Fibroblast of lung (primary cell): ENCODE results near the gene PCSK5. TPM values are rescaled to one million over a fixed set of nuclear protein-coding genes. Genes with fewer than 3 reads are reported as not detected.

Source experiments
- DNase-seq, 2 donors: peaks; one replicate each; pipeline versions ENCODE4 v3.0.0 to v3.0.0-alpha.2; 2010; ENCODE audit warnings: low read depth in 2 of 2
- H2AFZ ChIP-seq: 2 replicates; pipeline ENCODE4 v1.5.1; 2012; ENCODE audit warnings: low read length, control low read depth, inconsistent platforms
- H3K27ac ChIP-seq: 2 replicates; pipeline ENCODE4 v1.5.1; 2011; ENCODE audit warnings: low read length, control low read depth; ENCODE audit not compliant: insufficient read depth
- H3K27me3 ChIP-seq: 2 replicates; pipeline ENCODE4 v1.5.1; 2011; ENCODE audit warnings: mild to moderate bottlenecking, low read length; ENCODE audit not compliant: control insufficient read depth, insufficient read depth
- H3K36me3 ChIP-seq: 2 replicates; pipeline ENCODE4 v1.5.1; 2011; ENCODE audit warnings: low read length; ENCODE audit not compliant: control insufficient read depth, insufficient read depth
- H3K4me1 ChIP-seq: 2 replicates; pipeline ENCODE4 v1.5.1; 2011; ENCODE audit warnings: low read length; ENCODE audit not compliant: control insufficient read depth, insufficient read depth; ENCODE audit errors: extremely low read depth
- H3K4me2 ChIP-seq: 2 replicates; pipeline ENCODE4 v1.5.1; 2011; ENCODE audit warnings: low read length, control low read depth; ENCODE audit not compliant: insufficient read depth; ENCODE audit errors: extremely low read depth
- H3K4me3 ChIP-seq, 4 experiments: fragments of 200-600 bp in 1 of 4; sonication (generic) in 1 of 4; replicated peaks in 1 of 4; 2 replicates each; pipeline ENCODE4 v1.5.1; 2011 to 2016; ENCODE audit warnings: low read length in 4 of 4, low read depth in 3 of 4, mild to moderate bottlenecking in 3 of 4, control low read depth in 2 of 4, inconsistent platforms in 1 of 4, mixed read lengths in 1 of 4; ENCODE audit not compliant: insufficient read depth in 1 of 4; ENCODE audit errors: control extremely low read depth in 1 of 4
- H3K79me2 ChIP-seq: 2 replicates; pipeline ENCODE4 v1.5.1; 2012; ENCODE audit warnings: mild to moderate bottlenecking, low read length, inconsistent platforms; ENCODE audit not compliant: control insufficient read depth, insufficient read depth
- H3K9ac ChIP-seq: 2 replicates; pipeline ENCODE4 v1.5.1; 2011; ENCODE audit warnings: mild to moderate bottlenecking, low read length, control low read depth; ENCODE audit not compliant: insufficient read depth
- H3K9me3 ChIP-seq: 2 replicates; pipeline ENCODE4 v1.5.1; 2012; ENCODE audit warnings: low read depth, low read length; ENCODE audit not compliant: control insufficient read depth, insufficient read depth
- H4K20me1 ChIP-seq: 2 replicates; pipeline ENCODE4 v1.5.1; 2011; ENCODE audit warnings: low read length; ENCODE audit not compliant: control insufficient read depth, insufficient read depth; ENCODE audit errors: extremely low read depth
- CTCF ChIP-seq, 2 donors: IDR thresholded peaks in 1 of 2; conservative IDR thresholded peaks in 1 of 2; 1 replicate in 1 of 2; 2 replicates in 1 of 2; pipeline ENCODE4 v1.5.1; 2011 to 2012; ENCODE audit warnings: low read length in 2 of 2, control low read depth in 1 of 2, inconsistent platforms in 1 of 2, low read depth in 1 of 2, mild to moderate bottlenecking in 1 of 2
- EZH2 ChIP-seq: IDR thresholded peaks from 2 replicates; pipeline ENCODE4 v1.5.1; 2012; ENCODE audit warnings: low read length, control low read depth, mild to moderate bottlenecking; ENCODE audit errors: missing control alignments
- polyA plus RNA-seq, 2 donors: library from polyadenylated mRNA; depleted of rRNA in 1 of 2; stranded (reverse) in 1 of 2; unstranded in 1 of 2; fragments of >200 nt; gene quantifications; 2 replicates each; pipeline ENCODE4 v1.2.1, GENCODE V29; 2011 to 2012; ENCODE audit warnings: missing spikeins in 1 of 2
- total RNA-seq: library from RNA; depleted of rRNA; stranded (reverse); fragments of >200 nt; gene quantifications from 2 replicates; pipeline ENCODE4 v1.2.1, GENCODE V29; 2014

The PCSK5 gene
- total and polyA plus RNA-seq, 2 donors (not counting 1 experiment from before 2014, with no cell fraction given): 3.1 to 4.8 TPM

- peak; percentile 13 to 66 for DNase-seq
- Histone ChIP-seq H3K4me1 (no peaks in the 10 kb centered on the region), H3K36me3 (no peaks in the 10 kb centered on the region), H3K4me3 (no peak overlapping the region), H3K79me2 (no peaks in the 10 kb centered on the region), H3K27ac (no peak overlapping the region), H3K9me3 (no peaks in the 10 kb centered on the region), H3K27me3 (no peaks in the 10 kb centered on the region), H3K9ac (no peak overlapping the region), H3K4me2 (no peak overlapping the region), H4K20me1 (no peaks in the 10 kb centered on the region), H2AFZ (no peak overlapping the region)
- no peak for TF ChIP-seq CTCF (conservative IDR thresholded peaks at IDR 0.05 in 1 of 2, IDR thresholded peaks at IDR 0.05 in 1 of 2; ENCODE audit: low read depth in 1 of 2, low read length in 2 of 2)
- no peak for TF ChIP-seq EZH2
These were observed 304.4 kb downstream of the PCSK5 start for GRCh38 chr9:76194896-76195295.

DNA sequence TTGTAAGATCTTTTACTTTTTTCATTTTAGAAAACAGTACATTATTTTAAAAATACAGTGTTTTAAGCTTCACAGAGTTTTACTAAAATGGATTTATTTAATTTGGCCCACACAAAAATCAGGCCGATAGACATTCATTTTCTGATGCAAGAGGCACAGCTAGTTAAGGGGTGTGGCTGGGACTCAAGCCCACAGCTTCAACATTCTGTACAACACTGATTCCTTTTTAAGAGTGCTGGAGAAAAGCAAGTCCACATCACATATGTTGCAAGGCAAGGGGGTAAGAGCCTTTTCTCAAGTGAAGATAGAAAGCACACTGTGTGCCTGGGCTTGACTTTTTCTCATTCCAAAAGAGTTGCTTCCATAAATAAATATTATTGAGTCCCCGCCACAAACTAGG is 307.9 kb downstream of the PCSK5 start:
- no peak overlapping the region for H3K4me3 ChIP-seq
- TF ChIP-seq CTCF (conservative IDR thresholded peaks at IDR 0.05 in 1 of 2, IDR thresholded peaks at IDR 0.05 in 1 of 2; ENCODE audit: low read depth in 1 of 2, low read length in 2 of 2) (no peak), EZH2 (no peak)
- no peaks in the 10 kb centered on the region for H4K20me1 ChIP-seq
- H3K27ac ChIP-seq: no peak overlapping the region
- no peaks in the 10 kb centered on the region for H3K27me3 ChIP-seq
- H2AFZ ChIP-seq: no peak overlapping the region
- no peak overlapping the region for H3K9ac ChIP-seq
- peak; percentile 15 to 84 for DNase-seq
- no peak overlapping the region for H3K4me2 ChIP-seq
- no peaks in the 10 kb centered on the region for H3K36me3 ChIP-seq
- H3K9me3 ChIP-seq: no peaks in the 10 kb centered on the region
- H3K79me2 ChIP-seq: no peaks in the 10 kb centered on the region
- peaks cover 4% of the 10 kb centered on the region for H3K4me1 ChIP-seq

- Histone ChIP-seq H3K9me3 (no peaks in the 10 kb centered on the region), H3K36me3 (no peaks in the 10 kb centered on the region), H3K27me3 (no peaks in the 10 kb centered on the region), H3K4me1 (peaks cover 4% of the 10 kb centered on the region), H3K79me2 (no peaks in the 10 kb centered on the region), H3K4me2 (no peak overlapping the region), H4K20me1 (no peaks in the 10 kb centered on the region), H3K27ac (no peak overlapping the region), H2AFZ (no peak overlapping the region), H3K4me3 (no peak overlapping the region), H3K9ac (no peak overlapping the region)
- peak; percentile 29 to 41 for DNase-seq
- TF ChIP-seq CTCF (conservative IDR thresholded peaks at IDR 0.05 in 1 of 2, IDR thresholded peaks at IDR 0.05 in 1 of 2; ENCODE audit: low read depth in 1 of 2, low read length in 2 of 2) (no peak), EZH2 (no peak)
These were observed 309.8 kb downstream of the PCSK5 start for GRCh38 chr9:76200315-76200714.
